ENCODE data around the gene SLC33A1. TPM values are rescaled to one million over a fixed set of nuclear protein-coding genes. Genes with fewer than 3 reads are reported as not detected.

Gene SLC33A1
- total RNA-seq, 2 donors from 2014 or later = 24.6 to 24.8 TPM

DNA sequence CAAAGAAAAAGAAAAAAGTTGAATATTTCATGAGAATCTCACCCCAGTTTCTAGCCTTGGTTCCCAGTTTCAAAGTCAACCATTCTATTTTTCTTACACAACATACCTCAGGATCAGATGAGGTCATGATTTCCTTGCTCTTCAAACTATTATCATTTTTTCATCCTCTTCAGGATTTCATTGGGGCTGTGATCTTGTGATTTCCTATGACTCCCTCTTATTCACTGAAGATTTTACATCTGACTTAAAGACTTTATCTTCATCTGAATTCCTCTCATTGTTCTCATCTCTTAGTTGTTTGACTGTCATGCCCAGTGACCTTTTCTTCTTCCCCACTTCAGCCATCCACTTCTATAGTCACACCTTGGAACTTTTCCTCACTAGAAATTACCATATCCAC lies 45.0 kb downstream of the SLC33A1 start:
- Mint-ChIP-seq H3K4me1 (peaks cover 6% of the 10 kb centered on the region), H3K4me3 (no peak overlapping the region), H3K27me3 (ENCODE audit: insufficient read depth) (peaks cover 30% of the 10 kb centered on the region), H3K27ac (no peak overlapping the region), H3K36me3 (ENCODE audit: low read depth) (no peaks in the 10 kb centered on the region), H3K9me3 (peaks cover 3% of the 10 kb centered on the region)
- Histone ChIP-seq H3K27me3 (ENCODE audit: control insufficient read depth, insufficient read depth, low read length, poor library complexity, severe bottlenecking) (peaks cover 50% of the 10 kb centered on the region), H3K36me3 (ENCODE audit: control insufficient read depth, insufficient read depth, low read length) (no peaks in the 10 kb centered on the region), H3K4me1 (ENCODE audit: control insufficient read depth, insufficient read depth, low read length) (no peaks in the 10 kb centered on the region), H3K4me3 (ENCODE audit: low read length) (no peak overlapping the region), H3K9ac (ENCODE audit: extremely low read depth, low read length, poor library complexity, severe bottlenecking) (no peak overlapping the region), H3K27ac (ENCODE audit: low read depth, low read length) (no peak overlapping the region), H3K9me3 (ENCODE audit: control insufficient read depth, low read length) (peaks cover 7% of the 10 kb centered on the region)
- TF ChIP-seq, protein P1, sequence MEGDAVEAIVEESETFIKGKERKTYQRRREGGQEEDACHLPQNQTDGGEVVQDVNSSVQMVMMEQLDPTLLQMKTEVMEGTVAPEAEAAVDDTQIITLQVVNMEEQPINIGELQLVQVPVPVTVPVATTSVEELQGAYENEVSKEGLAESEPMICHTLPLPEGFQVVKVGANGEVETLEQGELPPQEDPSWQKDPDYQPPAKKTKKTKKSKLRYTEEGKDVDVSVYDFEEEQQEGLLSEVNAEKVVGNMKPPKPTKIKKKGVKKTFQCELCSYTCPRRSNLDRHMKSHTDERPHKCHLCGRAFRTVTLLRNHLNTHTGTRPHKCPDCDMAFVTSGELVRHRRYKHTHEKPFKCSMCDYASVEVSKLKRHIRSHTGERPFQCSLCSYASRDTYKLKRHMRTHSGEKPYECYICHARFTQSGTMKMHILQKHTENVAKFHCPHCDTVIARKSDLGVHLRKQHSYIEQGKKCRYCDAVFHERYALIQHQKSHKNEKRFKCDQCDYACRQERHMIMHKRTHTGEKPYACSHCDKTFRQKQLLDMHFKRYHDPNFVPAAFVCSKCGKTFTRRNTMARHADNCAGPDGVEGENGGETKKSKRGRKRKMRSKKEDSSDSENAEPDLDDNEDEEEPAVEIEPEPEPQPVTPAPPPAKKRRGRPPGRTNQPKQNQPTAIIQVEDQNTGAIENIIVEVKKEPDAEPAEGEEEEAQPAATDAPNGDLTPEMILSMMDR (conservative IDR thresholded peaks at IDR 0.05) = no peak
- no peak for DNase-seq

DNA sequence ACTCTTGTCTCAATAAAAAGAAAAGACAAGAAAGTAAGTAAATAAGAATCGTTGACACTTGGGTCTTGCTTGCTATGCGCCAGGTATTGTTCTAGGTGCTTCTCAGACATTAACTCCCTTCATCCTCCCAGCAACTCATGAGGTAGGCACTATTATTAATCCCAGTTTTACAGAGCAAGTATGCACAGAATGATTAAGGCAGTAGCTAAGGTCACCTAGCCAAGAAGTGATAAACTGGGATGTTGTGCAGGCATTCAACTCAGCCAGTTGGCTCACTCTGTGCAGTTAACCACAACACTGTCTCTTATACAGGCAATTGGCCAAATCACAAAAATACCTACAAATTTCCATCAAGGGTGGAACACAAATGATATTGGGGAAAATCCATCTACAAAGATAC lies 46.4 kb downstream of the SLC33A1 start:
- H3K27ac Mint-ChIP-seq = no peak overlapping the region
- Histone ChIP-seq H3K27me3 (ENCODE audit: control insufficient read depth, insufficient read depth, low read length, poor library complexity, severe bottlenecking) (peaks cover 50% of the 10 kb centered on the region), H3K9me3 (ENCODE audit: control insufficient read depth, low read length) (peaks cover 7% of the 10 kb centered on the region), H3K4me1 (ENCODE audit: control insufficient read depth, insufficient read depth, low read length) (no peaks in the 10 kb centered on the region), H3K27ac (ENCODE audit: low read depth, low read length) (no peak overlapping the region), H3K9ac (ENCODE audit: extremely low read depth, low read length, poor library complexity, severe bottlenecking) (no peak overlapping the region), H3K36me3 (ENCODE audit: control insufficient read depth, insufficient read depth, low read length) (no peaks in the 10 kb centered on the region), H3K4me3 (ENCODE audit: low read length) (no peak overlapping the region)
- 94% methylated on average over 2 of the region's 2 CpGs; no CpG with 5 or more reads in 1 of the 2 experiments for WGBS, 2 experiments (ENCODE audit: insufficient coverage in 1 of 2, insufficient read length in 1 of 2)
- H3K4me3 Mint-ChIP-seq = no peak overlapping the region
- H3K9me3 Mint-ChIP-seq = no peaks in the 10 kb centered on the region
- peaks cover 30% of the 10 kb centered on the region for H3K27me3 Mint-ChIP-seq (ENCODE audit: insufficient read depth)
- H3K36me3 Mint-ChIP-seq (ENCODE audit: low read depth) = peaks cover 3% of the 10 kb centered on the region
- H3K4me1 Mint-ChIP-seq = peaks cover 6% of the 10 kb centered on the region
- TF ChIP-seq, protein P1 (conservative IDR thresholded peaks at IDR 0.05) = no peak
- DNase-seq = no peak

DNA sequence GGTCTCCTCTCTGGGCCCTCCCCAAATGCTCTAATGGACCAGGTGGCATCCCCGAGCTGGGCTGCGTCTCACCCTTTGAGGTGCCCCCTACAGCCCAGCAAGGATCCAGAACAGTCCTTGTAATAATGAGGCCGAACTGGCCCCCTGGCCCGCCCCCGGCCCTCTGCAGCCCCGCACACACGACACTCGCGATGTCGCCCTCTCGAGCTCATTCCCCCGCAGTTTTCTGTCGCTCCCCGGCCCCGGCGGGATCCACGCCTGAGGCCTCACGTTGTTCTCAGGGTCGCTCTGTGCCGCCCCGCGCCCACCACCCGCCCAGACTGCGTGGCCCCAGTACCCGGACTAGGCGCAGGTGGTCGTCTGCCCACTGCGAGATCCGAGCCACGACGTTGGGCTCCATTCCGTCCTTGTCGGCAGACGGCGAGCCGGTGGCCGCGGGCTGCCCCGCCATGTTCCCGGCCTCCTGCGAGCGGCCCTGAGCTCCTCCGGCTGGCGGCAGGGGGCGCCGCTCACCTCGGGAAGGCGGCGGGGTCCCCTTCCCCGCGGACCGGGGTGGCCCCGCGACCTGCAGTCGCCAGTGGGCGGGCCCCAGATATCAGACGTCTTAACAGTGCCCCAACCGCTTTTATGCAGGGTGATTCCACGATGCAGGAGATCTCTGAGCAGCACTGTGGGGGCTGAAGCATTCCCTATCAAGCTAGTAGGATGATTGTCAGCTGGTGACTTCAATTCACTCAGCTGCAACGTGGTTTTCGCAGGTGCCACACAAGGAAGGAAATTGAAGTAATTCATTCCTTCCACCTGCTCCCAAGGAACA lies 48.2 kb downstream of the SLC33A1 start, which contains the start of gene C3orf33:
C3orf33 (minus strand) TSS at position 477 of the 817 bp plus-strand sequence; CDS start at position 451, 26 bp downstream.
- Histone ChIP-seq H3K4me3 (ENCODE audit: low read length) (peak within 1 kb of the TSS; percentile 80), H3K9me3 (ENCODE audit: control insufficient read depth, low read length) (no peaks in the 10 kb centered on the region), H3K27ac (ENCODE audit: low read depth, low read length) (peak within 1 kb of the TSS; percentile 53), H3K4me1 (ENCODE audit: control insufficient read depth, insufficient read depth, low read length) (no peaks in the 10 kb centered on the region), H3K36me3 (ENCODE audit: control insufficient read depth, insufficient read depth, low read length) (no peaks in the 10 kb centered on the region), H3K9ac (ENCODE audit: extremely low read depth, low read length, poor library complexity, severe bottlenecking) (peak within 1 kb of the TSS; percentile 70), H3K27me3 (ENCODE audit: control insufficient read depth, insufficient read depth, low read length, poor library complexity, severe bottlenecking) (peaks cover 35% of the 10 kb centered on the region)
- Mint-ChIP-seq H3K27ac (peak within 1 kb of the TSS; percentile 87), H3K27me3 (ENCODE audit: insufficient read depth) (peaks cover 23% of the 10 kb centered on the region), H3K4me1 (peaks cover 6% of the 10 kb centered on the region), H3K4me3 (peak within 1 kb of the TSS; percentile 84), H3K9me3 (no peaks in the 10 kb centered on the region), H3K36me3 (ENCODE audit: low read depth) (peaks cover 8% of the 10 kb centered on the region)
- peak; percentile 89 for DNase-seq
- TF ChIP-seq, protein P1 (conservative IDR thresholded peaks at IDR 0.05) = peak; percentile 97
- 3 to 6% methylated on average over 13 to 61 of the region's 61 CpGs for WGBS, 2 experiments (ENCODE audit: insufficient coverage in 1 of 2, insufficient read length in 1 of 2)
